HG03442 (cell line): Measurements from ENCODE around the gene CDH23.

ENCODE experiments used
- ATAC-seq: cut with Tn5 transposase; IDR thresholded peaks from one replicate; pipeline ENCODE4 v1.9.1; 2021; ENCODE audit warnings: mild to moderate bottlenecking, moderate library complexity; ENCODE audit not compliant: unreplicated experiment

Gene CDH23

GRCh38 chr10:71419750-71420149 lies 23.0 kb downstream of the CDH23 start:
- ATAC-seq = no peak

- ATAC-seq = no peak
These were observed 24.3 kb downstream of the CDH23 start for GRCh38 chr10:71421075-71421434.

GRCh38 chr10:71423250-71423649 lies 26.5 kb downstream of the CDH23 start:
- no peak for ATAC-seq

GRCh38 chr10:71423901-71424300 lies 27.2 kb downstream of the CDH23 start:
- no peak for ATAC-seq

- ATAC-seq = no peak
These were observed 27.9 kb downstream of the CDH23 start for GRCh38 chr10:71424496-71425194.

- ATAC-seq = no peak
These were observed 29.4 kb downstream of the CDH23 start for GRCh38 chr10:71426058-71426605.

GRCh38 chr10:71427246-71427645 lies 30.5 kb downstream of the CDH23 start:
- ATAC-seq = no peak

- no peak for ATAC-seq
These were observed 32.6 kb downstream of the CDH23 start for GRCh38 chr10:71429304-71429703.

GRCh38 chr10:71429929-71430328 lies 33.2 kb downstream of the CDH23 start:
- no peak for ATAC-seq

GRCh38 chr10:71431239-71432100 lies 34.8 kb downstream of the CDH23 start:
- ATAC-seq = no peak

- ATAC-seq = no peak
These were observed 35.6 kb downstream of the CDH23 start for GRCh38 chr10:71432101-71432905.

GRCh38 chr10:71432956-71433767 lies 36.4 kb downstream of the CDH23 start:
- no peak for ATAC-seq

GRCh38 chr10:71433768-71434744 lies 37.3 kb downstream of the CDH23 start:
- ATAC-seq = no peak

GRCh38 chr10:71434760-71435394 lies 38.2 kb downstream of the CDH23 start:
- ATAC-seq = no peak

GRCh38 chr10:71435571-71436267 lies 39.0 kb downstream of the CDH23 start:
- no peak for ATAC-seq

- ATAC-seq = no peak
These were observed 39.8 kb downstream of the CDH23 start for GRCh38 chr10:71436268-71437125.

GRCh38 chr10:71437537-71438092 lies 40.9 kb downstream of the CDH23 start:
- no peak for ATAC-seq
